Vagina (tissue), 2 donors: ENCODE results near the gene HEPHL1. TPM values are rescaled to one million over a fixed set of nuclear protein-coding genes. Genes with fewer than 3 reads are reported as not detected.

Source experiments
- DNase-seq, 2 donors: peaks; one replicate each; pipeline ENCODE4 v3.0.0-alpha.2; 2017; ENCODE audit errors: extremely low spot score in 2 of 2
- H3K27ac ChIP-seq: fragments of 200-600 bp; sonication (generic); one replicate; pipeline ENCODE4 v1.5.1; 2019
- H3K27me3 ChIP-seq: fragments of 200-600 bp; sonication (generic); one replicate; pipeline ENCODE4 v1.5.1; 2019
- H3K36me3 ChIP-seq, 2 donors: fragments of 200-600 bp; sonication (generic); one replicate each; pipeline ENCODE4 v1.5.1; 2017 to 2019
- H3K4me1 ChIP-seq: fragments of 200-600 bp; sonication (generic); one replicate; pipeline ENCODE4 v1.5.1; 2019
- H3K4me3 ChIP-seq, 2 donors: fragments of 200-600 bp; sonication (generic); 1 replicate in 1 of 2; 2 replicates in 1 of 2; pipeline ENCODE4 v1.5.1; 2016 to 2019
- H3K9me3 ChIP-seq: fragments of 200-600 bp; sonication (generic); one replicate; pipeline ENCODE4 v1.5.1; 2019
- CTCF ChIP-seq, 3 experiments: fragments of 450-650 bp in 2 of 3; fragments of 200-600 bp in 1 of 3; sonication (generic) in 1 of 3; IDR thresholded peaks; one replicate each; pipeline ENCODE4 v1.5.1; 2017 to 2019; ENCODE audit warnings: antibody characterized with exemption in 3 of 3, mild to moderate bottlenecking in 2 of 3, moderate library complexity in 2 of 3
- POLR2A ChIP-seq, 2 donors: fragments of 450-650 bp; IDR thresholded peaks; one replicate each; pipeline ENCODE4 v1.6.1; 2017; ENCODE audit warnings: antibody characterized with exemption in 2 of 2, mild to moderate bottlenecking in 2 of 2, moderate library complexity in 2 of 2
- POLR2AphosphoS5 ChIP-seq, 2 donors: sonication (generic); formaldehyde crosslinking; IDR thresholded peaks; one replicate each; pipeline ENCODE4 v1.9.0; 2017; ENCODE audit warnings: antibody characterized with exemption in 2 of 2, mild to moderate bottlenecking in 2 of 2, low read depth in 1 of 2; ENCODE audit not compliant: insufficient read depth in 1 of 2
- intact Hi-C: fragments of 100-400 bp; cut with DNase I; formaldehyde crosslinking; loops from one replicate; pipeline ENCODE4 v1.15.1; 2023
- total RNA-seq: library from RNA; depleted of rRNA; stranded (reverse); fragments of >200 nt; gene quantifications from one replicate; pipeline ENCODE4 v1.2.3, GENCODE V29; 2016

The HEPHL1 gene
- total RNA-seq, 1 donor from 2014 or later: 1.7 TPM

GRCh38 chr11:94089341-94089740, 68.2 kb downstream of the HEPHL1 start:
- no peak overlapping the region for H3K4me3 ChIP-seq
- H3K27ac ChIP-seq: no peak overlapping the region
- H3K36me3 ChIP-seq: no peaks in the 10 kb centered on the region
- TF ChIP-seq POLR2AphosphoS5 (IDR thresholded peaks at IDR 0.05; ENCODE audit: insufficient read depth in 1 of 2, low read depth in 1 of 2): no peak
- TF ChIP-seq POLR2A (IDR thresholded peaks at IDR 0.05): no peak
- TF ChIP-seq CTCF (IDR thresholded peaks at IDR 0.05): no peak
- H3K4me1 ChIP-seq: no peaks in the 10 kb centered on the region
- intact Hi-C loops: no loop called here
- no peak for DNase-seq
- no peaks in the 10 kb centered on the region for H3K9me3 ChIP-seq
- no peaks in the 10 kb centered on the region for H3K27me3 ChIP-seq

GRCh38 chr11:94090401-94090800, 69.2 kb downstream of the HEPHL1 start:
- Histone ChIP-seq H3K4me3 (no peak overlapping the region), H3K9me3 (no peaks in the 10 kb centered on the region), H3K27me3 (no peaks in the 10 kb centered on the region), H3K4me1 (no peaks in the 10 kb centered on the region), H3K27ac (no peak overlapping the region), H3K36me3 (no peaks in the 10 kb centered on the region)
- intact Hi-C loops: no loop called here
- no peak for TF ChIP-seq POLR2AphosphoS5 (IDR thresholded peaks at IDR 0.05; ENCODE audit: insufficient read depth in 1 of 2, low read depth in 1 of 2)
- no peak for TF ChIP-seq CTCF (IDR thresholded peaks at IDR 0.05)
- no peak for TF ChIP-seq POLR2A (IDR thresholded peaks at IDR 0.05)
- no peak for DNase-seq

- no peaks in the 10 kb centered on the region for H3K9me3 ChIP-seq
- no peaks in the 10 kb centered on the region for H3K36me3 ChIP-seq
- no peaks in the 10 kb centered on the region for H3K4me1 ChIP-seq
- H3K27me3 ChIP-seq: no peaks in the 10 kb centered on the region
- H3K27ac ChIP-seq: no peak overlapping the region
- intact Hi-C loops: no loop called here
- H3K4me3 ChIP-seq: no peak overlapping the region
- DNase-seq: no peak
- TF ChIP-seq CTCF (IDR thresholded peaks at IDR 0.05) (no peak), POLR2A (IDR thresholded peaks at IDR 0.05) (no peak), POLR2AphosphoS5 (IDR thresholded peaks at IDR 0.05; ENCODE audit: insufficient read depth in 1 of 2, low read depth in 1 of 2) (no peak)
These were observed 69.9 kb downstream of the HEPHL1 start for GRCh38 chr11:94091091-94091490.

- DNase-seq: no peak
- TF ChIP-seq CTCF (IDR thresholded peaks at IDR 0.05) (no peak), POLR2AphosphoS5 (IDR thresholded peaks at IDR 0.05; ENCODE audit: insufficient read depth in 1 of 2, low read depth in 1 of 2) (no peak), POLR2A (IDR thresholded peaks at IDR 0.05) (no peak)
- intact Hi-C loops: no loop called here
- no peaks in the 10 kb centered on the region for H3K9me3 ChIP-seq
- H3K27me3 ChIP-seq: no peaks in the 10 kb centered on the region
- no peaks in the 10 kb centered on the region for H3K36me3 ChIP-seq
- H3K4me1 ChIP-seq: no peaks in the 10 kb centered on the region
- H3K27ac ChIP-seq: no peak overlapping the region
- no peak overlapping the region for H3K4me3 ChIP-seq
These were observed 79.1 kb downstream of the HEPHL1 start for GRCh38 chr11:94100253-94100652.

GRCh38 chr11:94103471-94103870, 82.3 kb downstream of the HEPHL1 start:
- no peak for DNase-seq
- intact Hi-C loops: no loop called here
- TF ChIP-seq POLR2A (IDR thresholded peaks at IDR 0.05) (no peak), POLR2AphosphoS5 (IDR thresholded peaks at IDR 0.05; ENCODE audit: insufficient read depth in 1 of 2, low read depth in 1 of 2) (no peak), CTCF (IDR thresholded peaks at IDR 0.05) (no peak)

More at GRCh38 chr11:94103471-94103870, 82.3 kb downstream of the HEPHL1 start:
- H3K4me3 ChIP-seq: no peak overlapping the region
- no peaks in the 10 kb centered on the region for H3K27me3 ChIP-seq
- no peak overlapping the region for H3K27ac ChIP-seq
- no peaks in the 10 kb centered on the region for H3K36me3 ChIP-seq
- no peaks in the 10 kb centered on the region for H3K9me3 ChIP-seq
- H3K4me1 ChIP-seq: no peaks in the 10 kb centered on the region
